Fibroblast of the aortic adventitia (primary cell): ENCODE data around the gene KCNH1. TPM values are rescaled to one million over a fixed set of nuclear protein-coding genes. Genes with fewer than 3 reads are reported as not detected.

Experiments
- DNase-seq: peaks from one replicate; pipeline ENCODE4 v3.0.0-alpha.2; 2010; ENCODE audit warnings: low read depth
- H3K4me3 ChIP-seq: 2 replicates; pipeline ENCODE4 v1.5.1; 2011; ENCODE audit warnings: low read depth, mild to moderate bottlenecking, control low read depth, low read length, moderate library complexity
- total RNA-seq: library from RNA; depleted of rRNA; stranded (reverse); fragments of >200 nt; gene quantifications from 2 replicates; pipeline ENCODE4 v1.2.3, GENCODE V29; 2012; ENCODE audit warnings: low replicate concordance
- TF ChIP-seq, protein P1 (sequence below): IDR thresholded peaks from 2 replicates; pipeline ENCODE4 v1.5.1; 2011; ENCODE audit warnings: mild to moderate bottlenecking, low read length, control low read depth, inconsistent platforms; ENCODE audit not compliant: insufficient read depth

KCNH1 gene
- total RNA-seq, 1 donor, result not detected

DNA sequence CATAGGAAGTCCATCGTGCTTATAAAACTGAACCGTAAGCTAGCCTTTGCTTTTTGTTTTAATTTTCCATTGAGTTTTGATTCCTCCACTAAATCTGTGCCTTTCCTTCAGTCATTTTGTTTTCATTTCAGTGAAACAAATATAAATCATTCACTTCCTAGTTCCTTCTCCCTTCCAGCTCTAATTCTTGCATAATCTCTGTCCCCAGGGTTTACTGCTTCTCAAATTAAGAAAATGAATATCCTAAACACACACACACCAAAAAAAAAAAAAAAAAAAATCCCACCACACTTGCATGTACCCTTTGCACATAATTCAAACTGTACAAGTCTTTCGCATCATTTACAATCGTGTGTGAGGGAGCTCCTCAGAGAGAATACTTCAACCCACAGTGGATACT lies 6.8 kb downstream of the KCNH1 start:
- TF ChIP-seq, protein P1, sequence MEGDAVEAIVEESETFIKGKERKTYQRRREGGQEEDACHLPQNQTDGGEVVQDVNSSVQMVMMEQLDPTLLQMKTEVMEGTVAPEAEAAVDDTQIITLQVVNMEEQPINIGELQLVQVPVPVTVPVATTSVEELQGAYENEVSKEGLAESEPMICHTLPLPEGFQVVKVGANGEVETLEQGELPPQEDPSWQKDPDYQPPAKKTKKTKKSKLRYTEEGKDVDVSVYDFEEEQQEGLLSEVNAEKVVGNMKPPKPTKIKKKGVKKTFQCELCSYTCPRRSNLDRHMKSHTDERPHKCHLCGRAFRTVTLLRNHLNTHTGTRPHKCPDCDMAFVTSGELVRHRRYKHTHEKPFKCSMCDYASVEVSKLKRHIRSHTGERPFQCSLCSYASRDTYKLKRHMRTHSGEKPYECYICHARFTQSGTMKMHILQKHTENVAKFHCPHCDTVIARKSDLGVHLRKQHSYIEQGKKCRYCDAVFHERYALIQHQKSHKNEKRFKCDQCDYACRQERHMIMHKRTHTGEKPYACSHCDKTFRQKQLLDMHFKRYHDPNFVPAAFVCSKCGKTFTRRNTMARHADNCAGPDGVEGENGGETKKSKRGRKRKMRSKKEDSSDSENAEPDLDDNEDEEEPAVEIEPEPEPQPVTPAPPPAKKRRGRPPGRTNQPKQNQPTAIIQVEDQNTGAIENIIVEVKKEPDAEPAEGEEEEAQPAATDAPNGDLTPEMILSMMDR, result no peak
- DNase-seq, result no peak
- no peak overlapping the region for H3K4me3 ChIP-seq

DNA sequence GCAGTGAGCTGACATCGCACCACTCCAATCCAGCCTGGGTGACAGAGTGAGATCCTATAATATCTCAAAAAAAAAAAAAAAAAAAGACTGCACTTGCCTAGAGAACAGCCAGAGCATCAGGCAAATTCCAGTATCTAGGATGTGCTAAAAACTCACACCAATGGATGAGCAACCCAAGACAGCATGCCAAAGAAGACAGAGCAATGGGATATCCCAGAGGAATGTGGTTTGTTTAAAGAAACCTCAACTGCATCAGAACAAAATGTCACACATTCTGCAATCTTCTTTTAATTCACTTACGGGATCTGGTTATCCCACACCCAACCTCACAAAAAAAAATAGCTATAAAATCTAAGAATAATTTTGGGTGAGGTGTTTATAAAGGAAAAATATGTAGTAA lies 7.3 kb downstream of the KCNH1 start:
- TF ChIP-seq, protein P1, result no peak
- no peak for DNase-seq
- no peak overlapping the region for H3K4me3 ChIP-seq

DNA sequence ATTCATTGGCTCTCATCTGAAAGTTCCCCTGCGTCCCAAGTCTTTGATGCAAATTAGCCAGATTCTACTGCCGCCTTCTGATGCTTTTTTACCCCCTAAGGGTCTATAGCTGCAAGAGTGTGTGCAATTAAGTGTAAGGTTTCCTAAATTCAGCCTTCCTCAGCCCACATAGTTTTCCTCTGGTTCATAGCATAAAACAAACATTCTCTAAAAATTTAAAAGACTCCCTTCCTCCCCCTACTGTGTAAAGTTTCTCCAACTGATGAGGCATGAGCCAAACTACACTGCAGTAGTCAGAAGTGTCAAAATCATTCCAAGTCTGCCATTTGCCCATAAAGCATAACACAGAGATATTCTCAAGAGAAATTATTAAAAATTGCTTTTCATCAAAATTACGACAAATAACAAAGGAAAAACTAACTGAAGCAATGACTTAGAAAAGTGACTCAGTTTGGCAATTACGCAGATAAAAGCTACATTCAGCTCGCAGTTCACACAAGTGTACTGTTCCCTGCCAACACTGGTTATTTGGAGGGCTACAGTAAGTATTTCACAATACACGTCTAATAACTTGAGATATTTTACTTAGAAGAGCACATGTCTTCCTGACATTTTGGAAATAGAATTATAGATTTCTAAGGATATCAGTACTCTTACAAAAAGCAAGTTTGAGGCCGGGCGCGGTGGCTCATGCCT lies 15.4 kb downstream of the KCNH1 start:
- no peak for DNase-seq
- TF ChIP-seq, protein P1, result no peak

DNA sequence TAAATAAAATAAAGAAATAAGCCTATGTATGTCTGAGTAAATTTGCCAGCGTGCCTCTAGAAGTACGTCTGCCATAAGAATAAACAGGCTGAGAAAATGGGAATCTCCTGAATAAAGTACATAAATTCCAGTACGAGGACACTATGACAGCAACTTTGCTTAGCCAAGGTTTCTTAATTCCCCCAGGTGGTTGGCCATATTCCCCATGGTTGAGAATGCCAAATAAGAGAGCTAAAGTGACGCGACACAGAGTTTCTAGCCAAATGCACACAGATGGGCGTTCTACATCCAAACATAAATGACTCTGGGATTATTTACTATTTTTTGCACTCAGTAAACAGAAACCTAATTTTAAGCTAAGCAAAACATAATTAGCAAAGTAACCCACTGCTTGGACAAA lies 19.5 kb downstream of the KCNH1 start:
- no peak overlapping the region for H3K4me3 ChIP-seq
- DNase-seq, result no peak
- TF ChIP-seq, protein P1, result no peak

More for the DNA sequence above, 15.4 kb downstream of the KCNH1 start:
- no peak overlapping the region for H3K4me3 ChIP-seq

DNA sequence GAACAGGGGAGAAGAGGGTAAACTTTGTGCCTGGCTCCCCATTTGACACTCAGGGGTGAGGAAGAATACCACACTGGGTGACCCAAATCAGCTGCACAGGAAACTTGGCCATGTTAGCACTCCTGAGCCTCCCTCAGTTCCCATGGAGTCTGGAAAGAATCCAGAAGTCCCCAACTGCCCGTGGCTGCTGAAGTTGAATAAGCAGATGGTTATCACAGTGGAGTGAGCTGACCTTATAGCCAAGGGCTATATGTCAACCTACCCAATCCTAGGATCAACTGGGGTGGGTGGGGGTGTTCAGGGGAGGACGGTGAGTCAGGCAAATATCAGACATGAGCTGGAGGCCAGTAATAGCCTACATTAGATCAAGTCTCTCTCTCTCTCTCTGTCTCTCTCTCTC lies 20.4 kb downstream of the KCNH1 start:
- TF ChIP-seq, protein P1, result no peak
- DNase-seq, result no peak
- no peak overlapping the region for H3K4me3 ChIP-seq

DNA sequence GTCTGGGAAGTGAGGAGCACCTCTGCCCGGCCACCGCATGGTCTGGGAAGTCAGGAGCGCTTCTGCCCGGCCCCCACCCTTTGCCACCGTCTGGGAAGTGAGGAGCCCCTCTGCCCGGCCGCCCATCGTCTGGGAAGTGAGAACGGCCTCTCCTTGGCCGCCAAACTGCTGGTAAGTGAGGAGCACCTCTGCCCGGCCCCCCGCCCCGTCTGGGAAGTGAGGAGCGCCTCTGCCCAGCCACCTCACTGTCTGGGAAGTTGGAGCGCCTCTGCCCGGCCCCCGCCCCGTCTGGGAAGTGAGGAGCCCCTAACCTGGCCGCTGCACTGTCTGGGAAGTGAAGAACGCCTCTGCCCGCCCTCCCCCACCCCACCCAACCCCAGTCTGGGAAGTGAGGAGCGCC lies 22.6 kb downstream of the KCNH1 start:
- TF ChIP-seq, protein P1, result no peak
- DNase-seq, result no peak
- no peak overlapping the region for H3K4me3 ChIP-seq

DNA sequence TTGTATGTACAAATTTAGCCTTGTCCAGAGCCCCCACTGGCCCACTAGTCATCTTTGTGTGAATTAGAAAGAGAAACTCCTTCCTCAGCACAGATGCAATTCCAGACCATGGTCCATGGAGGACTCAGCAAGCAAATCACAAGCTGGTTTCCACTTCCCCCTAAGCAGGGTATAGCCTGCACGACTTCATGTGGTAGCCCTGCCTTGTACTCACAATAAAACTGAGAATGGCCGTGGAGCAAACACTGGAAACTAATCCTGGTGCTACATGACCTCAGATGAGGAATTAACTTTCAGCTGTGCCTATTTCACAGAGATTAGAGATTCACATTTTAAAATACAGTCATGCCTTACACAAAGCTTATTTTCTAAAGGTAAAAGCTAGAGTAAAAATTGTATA lies 32.5 kb downstream of the KCNH1 start:
- H3K4me3 ChIP-seq, result no peak overlapping the region
- TF ChIP-seq, protein P1, result no peak
- DNase-seq, result no peak
